NB4 (cell line): ENCODE data around the gene HSD3B7.

Source experiments
- DNase-seq: peaks from one replicate; pipeline ENCODE4 v3.0.0; 2010; ENCODE audit warnings: low read depth
- H3K4me3 ChIP-seq: one replicate; pipeline ENCODE4 v1.5.1; 2011; ENCODE audit warnings: mild to moderate bottlenecking, low read depth, low read length, moderate library complexity
- CTCF ChIP-seq: IDR thresholded peaks from one replicate; pipeline ENCODE4 v1.5.1; 2012; ENCODE audit warnings: low read depth, low read length
- MYC ChIP-seq: IDR thresholded peaks from 2 replicates; pipeline ENCODE4 v1.6.1; 2011; ENCODE audit warnings: low read depth, low read length
- POLR2A ChIP-seq: IDR thresholded peaks from 2 replicates; pipeline ENCODE4 v1.6.1; 2011; ENCODE audit warnings: mild to moderate bottlenecking; ENCODE audit not compliant: insufficient read length; ENCODE audit errors: extremely low read depth
- TF ChIP-seq, protein P1 (sequence below): IDR thresholded peaks from 2 replicates; pipeline ENCODE4 v1.6.1; 2011; ENCODE audit warnings: low read depth, low read length

Gene HSD3B7

GRCh38 chr16:30961384-30961783, 23.6 kb upstream of the HSD3B7 start:
- TF ChIP-seq, protein P1, sequence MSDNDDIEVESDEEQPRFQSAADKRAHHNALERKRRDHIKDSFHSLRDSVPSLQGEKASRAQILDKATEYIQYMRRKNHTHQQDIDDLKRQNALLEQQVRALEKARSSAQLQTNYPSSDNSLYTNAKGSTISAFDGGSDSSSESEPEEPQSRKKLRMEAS: no peak
- TF ChIP-seq CTCF (no peak), MYC (no peak), POLR2A (no peak)
- no peak overlapping the region for H3K4me3 ChIP-seq
- DNase-seq: no peak

- TF ChIP-seq CTCF (no peak), POLR2A (no peak), MYC (no peak)
- TF ChIP-seq, protein P1: no peak
- no peak for DNase-seq
- no peak overlapping the region for H3K4me3 ChIP-seq
These were observed 21.0 kb upstream of the HSD3B7 start for GRCh38 chr16:30963925-30964511.

- TF ChIP-seq, protein P1: no peak
- TF ChIP-seq MYC (no peak), POLR2A (no peak), CTCF (no peak)
- DNase-seq: no peak
- H3K4me3 ChIP-seq: no peak overlapping the region
These were observed 20.3 kb upstream of the HSD3B7 start for GRCh38 chr16:30964574-30965226.

- H3K4me3 ChIP-seq: no peak overlapping the region
- TF ChIP-seq MYC (no peak), POLR2A (no peak), CTCF (no peak)
- TF ChIP-seq, protein P1: no peak
- no peak for DNase-seq
These were observed 19.6 kb upstream of the HSD3B7 start for GRCh38 chr16:30965436-30965835.

- H3K4me3 ChIP-seq: no peak overlapping the region
- no peak for DNase-seq
- TF ChIP-seq, protein P1: no peak
- TF ChIP-seq POLR2A (no peak), MYC (no peak)
These were observed 18.9 kb upstream of the HSD3B7 start for GRCh38 chr16:30966033-30966619.

DNA sequence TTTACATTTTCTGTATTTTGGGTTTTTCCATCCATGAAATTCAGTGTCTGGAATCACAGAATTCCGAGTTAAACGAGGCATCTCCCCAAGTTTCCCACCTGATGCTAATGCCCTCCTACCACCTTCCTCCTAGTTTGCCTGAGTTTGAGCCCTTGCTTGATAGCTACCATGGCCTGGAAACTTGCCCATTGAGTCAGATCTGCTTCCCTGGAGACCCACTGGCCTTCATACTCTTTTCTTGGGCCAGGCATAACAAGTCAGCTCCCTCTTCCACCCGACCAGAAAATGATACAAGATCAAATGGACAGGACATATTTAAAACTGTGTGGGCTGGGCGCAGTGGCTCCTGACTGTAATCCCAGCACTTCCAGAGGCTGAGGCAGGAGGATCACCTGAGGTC, 17.2 kb upstream of the HSD3B7 start:
- no peak overlapping the region for H3K4me3 ChIP-seq
- TF ChIP-seq MYC (no peak), POLR2A (no peak), CTCF (no peak)
- TF ChIP-seq, protein P1: no peak
- DNase-seq: no peak
